GM18909 (cell line): ENCODE measurements around the gene DRD5.

Source experiments
- ATAC-seq: cut with Tn5 transposase; IDR thresholded peaks from one replicate; pipeline ENCODE4 v1.9.1; 2021; ENCODE audit warnings: mild to moderate bottlenecking; ENCODE audit not compliant: unreplicated experiment, poor library complexity

Gene DRD5

GRCh38 chr4:9812501-9813340 is 31.3 kb downstream of the DRD5 start:
- peak; percentile 89 for ATAC-seq

GRCh38 chr4:9816285-9816684 is 34.9 kb downstream of the DRD5 start:
- no peak for ATAC-seq

DNA sequence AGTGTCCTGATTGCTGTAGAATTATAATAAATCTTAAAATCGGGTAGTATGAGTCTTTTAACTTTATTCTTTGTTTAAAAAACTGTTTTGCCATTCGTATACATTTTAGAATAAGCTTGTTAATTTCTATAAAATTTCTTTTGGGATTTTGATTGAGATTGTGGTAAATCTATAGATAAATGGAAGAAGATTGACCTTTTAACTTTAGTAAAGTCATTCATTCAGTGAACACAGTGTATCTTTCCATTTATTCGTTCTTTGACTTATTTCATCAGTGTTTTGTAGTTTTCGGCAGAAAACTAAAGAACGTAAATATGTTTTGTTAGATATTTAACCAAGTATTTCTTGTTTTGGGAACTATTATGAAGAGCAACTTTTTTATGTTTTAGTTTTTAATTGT is 38.9 kb downstream of the DRD5 start:
- ATAC-seq: no peak

- ATAC-seq: no peak
Measured at GRCh38 chr4:9825049-9825448, 43.6 kb downstream of the DRD5 start.

DNA sequence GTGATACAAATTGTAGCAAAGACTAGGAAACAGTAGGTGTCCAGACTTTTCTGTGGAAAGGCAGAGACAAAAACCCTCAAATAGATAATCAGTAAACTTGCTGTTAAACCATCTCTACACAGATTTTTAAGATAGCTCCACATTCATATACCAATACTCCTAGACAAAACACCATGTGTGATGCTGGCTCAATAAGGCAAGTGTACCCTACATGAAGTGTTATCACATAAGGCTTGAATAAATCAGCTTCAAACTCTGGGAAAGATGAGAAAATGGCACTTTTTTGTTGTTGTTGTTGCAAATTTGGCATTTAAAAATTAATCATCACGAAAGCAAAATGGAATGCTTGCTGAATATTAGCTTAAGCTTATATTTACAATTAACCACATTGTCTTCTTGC is 45.1 kb downstream of the DRD5 start:
- ATAC-seq: no peak

GRCh38 chr4:9832640-9833039 is 51.2 kb downstream of the DRD5 start:
- no peak for ATAC-seq

DNA sequence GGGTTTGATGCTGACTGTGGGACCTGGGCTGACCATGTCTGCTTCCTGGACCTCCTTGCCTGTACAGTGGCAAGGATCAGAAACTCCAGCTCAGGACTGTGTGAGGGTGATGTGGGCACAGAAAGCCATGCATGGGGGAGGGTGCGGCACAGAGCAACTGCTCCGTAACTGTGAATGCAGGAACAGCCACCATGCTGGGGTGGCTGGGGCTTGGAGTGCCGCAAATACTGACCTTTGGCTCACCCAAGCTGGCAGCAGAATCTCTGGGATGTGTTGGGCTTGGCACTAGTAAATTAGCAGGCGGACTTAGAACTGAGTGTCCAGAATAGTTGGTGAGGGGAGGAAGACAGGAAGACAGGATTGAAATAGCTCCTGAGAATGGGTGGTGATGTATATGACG is 52.0 kb downstream of the DRD5 start:
- no peak for ATAC-seq
